HG02571 (cell line): ENCODE results near the gene NEMF.
"Not testable (repeated sequence)": the region's sequence is repeated elsewhere in the genome, so short reads cannot be mapped to it uniquely, and the experiment has no call there.

Experiments used
- ATAC-seq: cut with Tn5 transposase; IDR thresholded peaks from one replicate; pipeline ENCODE4 v1.9.1; 2021; ENCODE audit warnings: mild to moderate bottlenecking, moderate library complexity; ENCODE audit not compliant: unreplicated experiment

NEMF gene

GRCh38 chr14:49761839-49762551, 90.6 kb downstream of the NEMF start:
- ATAC-seq = no peak

- no peak for ATAC-seq
These were observed 97.2 kb downstream of the NEMF start for GRCh38 chr14:49755378-49755777.

GRCh38 chr14:49754570-49755097, 98.0 kb downstream of the NEMF start:
- ATAC-seq = no peak

DNA sequence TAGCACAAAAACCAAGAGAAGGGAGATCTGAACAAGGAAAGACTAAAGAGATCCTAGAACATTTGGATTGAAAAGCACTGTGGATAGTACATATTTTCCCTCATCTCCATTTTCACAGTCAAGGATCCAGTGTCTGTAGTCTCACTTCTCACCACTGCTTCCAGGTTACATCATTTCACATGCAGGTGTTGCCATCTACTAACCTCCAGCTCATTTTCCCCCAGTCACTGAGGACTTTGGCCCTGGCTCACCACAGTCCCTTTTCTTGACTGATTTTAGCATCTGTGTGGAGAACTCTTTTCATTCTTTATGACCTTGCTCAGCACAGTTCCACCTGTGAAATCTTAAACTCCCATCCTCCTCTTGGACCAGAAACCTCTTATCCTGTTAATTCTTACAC, 106.1 kb downstream of the NEMF start:
- ATAC-seq = not testable (repeated sequence)

GRCh38 chr14:49745191-49745590, 107.4 kb downstream of the NEMF start:
- no peak for ATAC-seq

- not testable (repeated sequence) for ATAC-seq
These were observed 116.9 kb downstream of the NEMF start for GRCh38 chr14:49735669-49736068.

DNA sequence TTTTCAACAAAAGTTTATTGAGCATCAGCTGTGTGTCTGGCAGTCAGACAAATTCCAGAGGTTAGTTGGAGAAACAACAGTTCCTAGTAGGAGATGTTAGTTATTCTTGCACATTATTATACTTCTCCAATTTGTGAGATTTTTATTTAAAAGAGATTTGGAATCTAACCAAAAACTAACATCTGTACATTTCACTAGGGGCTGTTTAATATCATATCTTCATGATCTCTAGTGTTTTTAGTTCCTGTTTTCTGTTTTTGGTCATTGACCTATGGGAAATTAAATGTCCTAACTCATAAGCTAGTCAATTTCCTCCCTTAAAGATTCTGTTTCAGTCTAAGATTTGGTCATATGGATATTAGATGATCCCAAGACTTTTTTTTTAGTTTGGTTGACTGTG, 118.8 kb downstream of the NEMF start:
- ATAC-seq = no peak

- ATAC-seq = no peak
These were observed 119.7 kb downstream of the NEMF start for GRCh38 chr14:49732896-49733295.
